Small intestine (tissue), 7 donors: ENCODE measurements around the gene RGL1. TPM values are rescaled to one million over a fixed set of nuclear protein-coding genes. Genes with fewer than 3 reads are reported as not detected.

Source experiments
- DNase-seq, 2 donors: peaks; one replicate each; pipeline versions ENCODE4 v3.0.0 to v3.0.0-alpha.2; 2013
- FAIRE-seq: peaks from 2 replicates; lab custom pipeline; 2012; peaks lifted over from hg19 to GRCh38; lab: Jason Lieb, UNC
- H3K27ac ChIP-seq, 3 donors: one replicate each; pipeline ENCODE4 v1.5.1; 2013; ENCODE audit warnings: low read length in 2 of 3, mild to moderate bottlenecking in 2 of 3, control low read depth in 1 of 3, inconsistent platforms in 1 of 3, low read depth in 1 of 3, moderate library complexity in 1 of 3
- H3K27me3 ChIP-seq, 3 donors: one replicate each; pipeline ENCODE4 v1.6.1; 2013; ENCODE audit warnings: low read length in 3 of 3, inconsistent platforms in 1 of 3; ENCODE audit not compliant: control insufficient read depth in 3 of 3, insufficient read depth in 3 of 3
- H3K36me3 ChIP-seq, 3 donors: one replicate each; pipeline ENCODE4 v1.6.1; 2013; ENCODE audit warnings: low read length in 3 of 3, inconsistent platforms in 1 of 3, low read depth in 1 of 3, mild to moderate bottlenecking in 1 of 3, moderate library complexity in 1 of 3; ENCODE audit not compliant: control insufficient read depth in 3 of 3, insufficient read depth in 2 of 3
- H3K4me1 ChIP-seq, 3 donors: one replicate each; pipeline ENCODE4 v1.6.1; 2013; ENCODE audit warnings: low read length in 2 of 3, inconsistent platforms in 1 of 3, low read depth in 1 of 3, mild to moderate bottlenecking in 1 of 3, moderate library complexity in 1 of 3; ENCODE audit not compliant: control insufficient read depth in 3 of 3, insufficient read depth in 2 of 3
- H3K4me3 ChIP-seq, 3 donors: one replicate each; pipeline ENCODE4 v1.5.1; 2013; ENCODE audit warnings: low read length in 3 of 3, control low read depth in 1 of 3, inconsistent platforms in 1 of 3, low read depth in 1 of 3, mild to moderate bottlenecking in 1 of 3, moderate library complexity in 1 of 3
- H3K9me3 ChIP-seq, 2 donors: one replicate each; pipeline ENCODE4 v1.6.1; 2013; ENCODE audit warnings: low read depth in 1 of 2, low read length in 1 of 2; ENCODE audit not compliant: control insufficient read depth in 2 of 2, insufficient read depth in 1 of 2
- WGBS, 3 donors: extraction: QIAGEN DNeasy Blood & Tissue Kit; methylation state at CpG; one replicate each; pipeline ENCODE4 v1.1.7; 2013; 5-methylcytosine and 5-hydroxymethylcytosine counted together
- polyA plus RNA-seq, 4 donors: library from polyadenylated mRNA; stranded (reverse) in 3 of 4; unstranded in 1 of 4; fragments of 200-250 nt in 3 of 4; fragments of 120-200 nt in 1 of 4; gene quantifications; one replicate each; pipeline versions ENCODE4 v1.2.1 to v1.2.3, GENCODE V29; 2013
- donor health status: healthy with polysubstance abuse.
- donor health status: control.
- donor health status: control.
- donor health status: Bipolar disorder and iron deficiency.
- donor health status: healthy.

Gene RGL1
- polyA plus RNA-seq, 4 donors = 4.2 to 55.5 (median 8.0) TPM

- Histone ChIP-seq H3K4me3 (no peak overlapping the region), H3K4me1 (peaks cover 0 to 3% (median 0%) of the 10 kb centered on the region in 3 donors), H3K9me3 (no peaks in the 10 kb centered on the region), H3K27me3 (no peaks in the 10 kb centered on the region), H3K36me3 (no peaks in the 10 kb centered on the region), H3K27ac (no peak overlapping the region)
- whole genome bisulfite sequencing, 3 donors = 74 to 88% (median 85%) methylated on average over 5 of the region's 5 CpGs
- DNase-seq = no peak
- FAIRE-seq = no peak
These were observed 136.1 kb downstream of the RGL1 start for GRCh38 chr1:183941001-183941400.

- Histone ChIP-seq H3K4me3 (no peak overlapping the region), H3K27me3 (no peaks in the 10 kb centered on the region), H3K27ac (no peak overlapping the region), H3K9me3 (no peaks in the 10 kb centered on the region), H3K36me3 (no peaks in the 10 kb centered on the region), H3K4me1 (peaks cover 0 to 3% (median 0%) of the 10 kb centered on the region in 3 donors)
- FAIRE-seq (no peak), DNase-seq (peak in 1 of 2 donors; percentile 30)
- 55 to 64% (median 64%) methylated on average over 5 of the region's 5 CpGs for WGBS, 3 donors
These were observed 138.2 kb downstream of the RGL1 start for GRCh38 chr1:183942933-183943693.

GRCh38 chr1:183945428-183946319, 140.8 kb downstream of the RGL1 start:
- Histone ChIP-seq H3K27me3 (no peaks in the 10 kb centered on the region), H3K9me3 (no peaks in the 10 kb centered on the region), H3K36me3 (no peaks in the 10 kb centered on the region), H3K4me1 (no peaks in the 10 kb centered on the region), H3K27ac (no peak overlapping the region), H3K4me3 (no peak overlapping the region)
- FAIRE-seq (no peak), DNase-seq (no peak)
- WGBS, 3 donors = 45 to 68% (median 52%) methylated on average over 4 of the region's 4 CpGs

- WGBS, 3 donors = 81 to 97% (median 82%) methylated on average over 1 of the region's 1 CpG
- no peaks in the 10 kb centered on the region for H3K27me3 ChIP-seq
- H3K4me3 ChIP-seq = no peak overlapping the region
- no peak overlapping the region for H3K27ac ChIP-seq
- no peak for FAIRE-seq
- no peaks in the 10 kb centered on the region for H3K4me1 ChIP-seq
- DNase-seq = no peak
- H3K36me3 ChIP-seq = no peaks in the 10 kb centered on the region
- H3K9me3 ChIP-seq = no peaks in the 10 kb centered on the region
These were observed 141.3 kb downstream of the RGL1 start for GRCh38 chr1:183946320-183946613.

GRCh38 chr1:183947988-183948387, 143.1 kb downstream of the RGL1 start:
- WGBS, 3 donors = 62 to 88% (median 80%) methylated on average over 1 of the region's 1 CpG
- no peaks in the 10 kb centered on the region for H3K4me1 ChIP-seq
- no peaks in the 10 kb centered on the region for H3K36me3 ChIP-seq
- DNase-seq (no peak), FAIRE-seq (no peak)
- H3K4me3 ChIP-seq = no peak overlapping the region
- no peaks in the 10 kb centered on the region for H3K9me3 ChIP-seq
- no peaks in the 10 kb centered on the region for H3K27me3 ChIP-seq
- H3K27ac ChIP-seq = no peak overlapping the region

GRCh38 chr1:183952101-183952500, 147.2 kb downstream of the RGL1 start:
- Histone ChIP-seq H3K9me3 (no peaks in the 10 kb centered on the region), H3K27ac (no peak overlapping the region), H3K27me3 (no peaks in the 10 kb centered on the region), H3K36me3 (no peaks in the 10 kb centered on the region), H3K4me3 (no peak overlapping the region), H3K4me1 (no peaks in the 10 kb centered on the region)
- WGBS, 3 donors = 91 to 95% (median 93%) methylated on average over 1 of the region's 1 CpG
- no peak for FAIRE-seq
- DNase-seq = no peak

GRCh38 chr1:183953031-183953430, 148.1 kb downstream of the RGL1 start:
- Histone ChIP-seq H3K9me3 (no peaks in the 10 kb centered on the region), H3K27me3 (no peaks in the 10 kb centered on the region), H3K27ac (no peak overlapping the region), H3K4me3 (no peak overlapping the region), H3K4me1 (no peaks in the 10 kb centered on the region), H3K36me3 (no peaks in the 10 kb centered on the region)
- DNase-seq = peak in 1 of 2 donors; percentile 11
- WGBS, 3 donors = 45 to 46% (median 45%) methylated on average over 5 of the region's 5 CpGs
- no peak for FAIRE-seq

GRCh38 chr1:183954496-183954895, 149.6 kb downstream of the RGL1 start:
- FAIRE-seq = no peak

More at GRCh38 chr1:183954496-183954895, 149.6 kb downstream of the RGL1 start:
- H3K27ac ChIP-seq = no peak overlapping the region
- H3K4me1 ChIP-seq = no peaks in the 10 kb centered on the region
- H3K27me3 ChIP-seq = no peaks in the 10 kb centered on the region
- no peak overlapping the region for H3K4me3 ChIP-seq
- DNase-seq = no peak
- H3K36me3 ChIP-seq = no peaks in the 10 kb centered on the region
- no peaks in the 10 kb centered on the region for H3K9me3 ChIP-seq
- 71 to 94% (median 86%) methylated on average over 3 of the region's 3 CpGs for WGBS, 3 donors
